Panc1 (cell line): ENCODE measurements around the gene RSAD2. TPM values are rescaled to one million over a fixed set of nuclear protein-coding genes. Genes with fewer than 3 reads are reported as not detected.

Experiments
- ATAC-seq: fragments of 200-7000 bp; cut with Tn5 transposase; 2 replicates; pipeline ENCODE4 v1.9.1; 2020; ENCODE audit warnings: mild to moderate bottlenecking, moderate library complexity
- BruUV-seq: library from RNA; stranded (reverse); fragments of 400-500 nt; replicated peaks from 2 replicates; lab custom pipeline; 2021; lab: Mats Ljungman, UMichigan
- CTCF ChIA-PET: fragments of 300-600 bp; sonication (Branson Sonifier 250); formaldehyde crosslinking; loops from one replicate; lab custom pipeline; 2022; ENCODE audit warnings: antibody characterized with exemption; lab: Charles Lee
- POLR2A ChIA-PET: fragments of 300-600 bp; sonication (Branson Sonifier 250); formaldehyde crosslinking; loops from one replicate; lab custom pipeline; 2022; ENCODE audit warnings: antibody characterized with exemption; lab: Charles Lee
- DNase-seq: peaks from one replicate; pipeline ENCODE4 v3.0.0-alpha.2; 2010; ENCODE audit warnings: low read depth, low spot score
- H3K27ac ChIP-seq: 2 replicates; pipeline ENCODE4 v1.5.1; 2011; ENCODE audit warnings: mild to moderate bottlenecking, low read length, inconsistent platforms
- H3K27me3 ChIP-seq: fragments of 200-500 bp; sonication (Bioruptor generic); 2 replicates; pipeline ENCODE4 v1.6.0; 2014; ENCODE audit warnings: low read length, inconsistent platforms; ENCODE audit not compliant: control insufficient read depth, insufficient read depth
- H3K36me3 ChIP-seq: fragments of 200-500 bp; sonication (Bioruptor generic); 2 replicates; pipeline ENCODE4 v1.5.1; 2014; ENCODE audit warnings: inconsistent platforms, mild to moderate bottlenecking, low read length, moderate library complexity; ENCODE audit not compliant: control insufficient read depth, insufficient read depth
- H3K4me1 ChIP-seq: 2 replicates; pipeline ENCODE4 v1.5.1; 2011; ENCODE audit warnings: inconsistent platforms, mild to moderate bottlenecking, low read length, moderate library complexity; ENCODE audit not compliant: control insufficient read depth, insufficient read depth
- H3K4me3 ChIP-seq, 2 experiments: 2 replicates each; pipeline ENCODE4 v1.5.1; 2011 to 2012; ENCODE audit warnings: low read depth in 2 of 2, low read length in 2 of 2, mild to moderate bottlenecking in 2 of 2, inconsistent platforms in 1 of 2, moderate library complexity in 1 of 2
- H3K9me3 ChIP-seq: fragments of 200-500 bp; sonication (Bioruptor generic); 2 replicates; pipeline ENCODE4 v1.5.1; 2014; ENCODE audit warnings: low read depth, mild to moderate bottlenecking, inconsistent platforms, low read length, moderate library complexity; ENCODE audit not compliant: control insufficient read depth, insufficient read depth
- CTCF ChIP-seq: fragments of 450-650 bp; IDR thresholded peaks from 2 replicates; pipeline ENCODE4 v1.5.1; 2017; ENCODE audit warnings: mild to moderate bottlenecking
- POLR2AphosphoS5 ChIP-seq: IDR thresholded peaks from 2 replicates; pipeline ENCODE4 v1.6.1; 2012; ENCODE audit warnings: mild to moderate bottlenecking, low read depth, low read length, moderate library complexity
- REST ChIP-seq, 2 experiments: IDR thresholded peaks; 2 replicates each; pipeline ENCODE4 v1.6.1; 2011 to 2012; ENCODE audit warnings: low read depth in 2 of 2, control low read depth in 1 of 2, low read length in 1 of 2, mild to moderate bottlenecking in 1 of 2, moderate library complexity in 1 of 2; ENCODE audit not compliant: insufficient read depth in 1 of 2
- SIN3A ChIP-seq: IDR thresholded peaks from 2 replicates; pipeline ENCODE4 v1.6.1; 2012; ENCODE audit warnings: low read depth, mild to moderate bottlenecking, low read length, moderate library complexity, borderline replicate concordance; ENCODE audit not compliant: insufficient read depth
- TCF7L2 ChIP-seq: IDR thresholded peaks from 2 replicates; pipeline ENCODE4 v1.6.1; 2011; ENCODE audit warnings: mild to moderate bottlenecking, low read depth, low read length, inconsistent platforms
- in situ Hi-C: cut with HindIII; loops from 2 replicates; pipeline ENCODE4 v1.10.0; 2016; ENCODE audit warnings: low sequenced_read_pairs, low pct_unique_long_range_greater_than_20kb
- intact Hi-C: fragments of 100-400 bp; cut with micrococcal nuclease; formaldehyde crosslinking; loops from one replicate; pipeline ENCODE4 v1.10.0; 2022; ENCODE audit not compliant: unreplicated experiment
- total RNA-seq: library from RNA; stranded (reverse); gene quantifications from one replicate; pipeline ENCODE4 v1.2.1, GENCODE V29; 2021; ENCODE audit not compliant: unreplicated experiment

RSAD2 gene
- total RNA-seq, 1 experiment from 2014 or later, result 0.44 TPM

- POLR2A ChIA-PET, result no interaction called here
- no peaks in the 10 kb centered on the region for H3K9me3 ChIP-seq
- TF ChIP-seq REST (IDR thresholded peaks at IDR 0.05; ENCODE audit: insufficient read depth in 1 of 2, low read depth in 2 of 2, low read length in 1 of 2), result no peak
- TF ChIP-seq CTCF, result no peak
- no peak for TF ChIP-seq TCF7L2
- TF ChIP-seq POLR2AphosphoS5, result no peak
- no peak for TF ChIP-seq SIN3A
- ATAC-seq, result no peak
- intact Hi-C loops (no loop called here), in situ Hi-C loops (no loop called here)
- DNase-seq, result no peak
- CTCF ChIA-PET, result no interaction called here
- BruUV-seq, result no TSS peak
- no peaks in the 10 kb centered on the region for H3K36me3 ChIP-seq
- no peak overlapping the region for H3K27ac ChIP-seq
- H3K4me3 ChIP-seq, result no peak overlapping the region
- H3K4me1 ChIP-seq, result no peaks in the 10 kb centered on the region
- peaks cover 2% of the 10 kb centered on the region; the same call in 1 of the 2 replicates for H3K27me3 ChIP-seq
These were observed 30.7 kb downstream of the RSAD2 start for GRCh38 chr2:6908291-6908690.

GRCh38 chr2:6909431-6910385, 32.1 kb downstream of the RSAD2 start:
- H3K4me1 ChIP-seq, result no peaks in the 10 kb centered on the region
- intact Hi-C loops, result no loop called here
- H3K27ac ChIP-seq, result no peak overlapping the region
- H3K27me3 ChIP-seq, result peaks cover 2% of the 10 kb centered on the region; the same call in 1 of the 2 replicates
- CTCF ChIA-PET, result no interaction called here
- ATAC-seq (no peak), DNase-seq (no peak)
- TF ChIP-seq SIN3A (no peak), TCF7L2 (no peak), POLR2AphosphoS5 (no peak), CTCF (no peak), REST (IDR thresholded peaks at IDR 0.05; ENCODE audit: insufficient read depth in 1 of 2, low read depth in 2 of 2, low read length in 1 of 2) (no peak)
- in situ Hi-C loops, result no loop called here
- no peaks in the 10 kb centered on the region for H3K9me3 ChIP-seq
- BruUV-seq, result no TSS peak
- no peaks in the 10 kb centered on the region for H3K36me3 ChIP-seq
- H3K4me3 ChIP-seq, result no peak overlapping the region
- POLR2A ChIA-PET, result no interaction called here
